SK-N-SH (cell line): Measurements from ENCODE around the gene THADA. TPM values are rescaled to one million over a fixed set of nuclear protein-coding genes. Genes with fewer than 3 reads are reported as not detected.
"Not testable (repeated sequence)": the region's sequence is repeated elsewhere in the genome, so short reads cannot be mapped to it uniquely, and the experiment has no call there.

Source experiments
- CTCF ChIA-PET: fragments of 300-600, 350-600 bp; formaldehyde crosslinking; extraction: SDS; loops from one replicate; lab custom pipeline; 2021; lab: Yijun Ruan, JAX
- POLR2A ChIA-PET: fragments of 350-600 bp; sonication (Branson Sonifier 250); formaldehyde crosslinking; extraction: SDS; loops from one replicate; lab custom pipeline; 2020; ENCODE audit warnings: antibody characterized with exemption, inconsistent platforms; lab: Yijun Ruan, JAX
- DNase-seq: peaks from one replicate; pipeline ENCODE4 v3.0.0; 2012
- H2AFZ ChIP-seq: fragments of 200-600 bp; sonication (generic); 2 replicates; pipeline ENCODE4 v1.8.1; 2016; ENCODE audit warnings: antibody characterized with exemption, mild to moderate bottlenecking, low read depth
- H3F3A ChIP-seq: fragments of 200-600 bp; sonication (generic); replicated peaks from 2 replicates; pipeline ENCODE3; 2016; ENCODE audit warnings: antibody characterized with exemption, mild to moderate bottlenecking; ENCODE audit not compliant: insufficient read depth
- H3K27ac ChIP-seq, 2 experiments: fragments of 200-500 bp in 1 of 2; fragments of 200-600 bp in 1 of 2; sonication (Bioruptor generic) in 1 of 2; sonication (generic), shearing (Covaris generic) in 1 of 2; 2 replicates each; pipeline versions ENCODE4 v1.5.1 to v1.6.1; 2014 to 2016; ENCODE audit warnings: low read depth in 2 of 2, inconsistent platforms in 1 of 2, low read length in 1 of 2, mild to moderate bottlenecking in 1 of 2, mixed read lengths in 1 of 2
- H3K27me3 ChIP-seq: fragments of 200-600 bp; sonication (generic), shearing (Covaris generic); 2 replicates; pipeline ENCODE4 v1.6.1; 2016; ENCODE audit warnings: mixed run types; ENCODE audit not compliant: insufficient read depth
- H3K36me3 ChIP-seq, 2 experiments: fragments of 200-500 bp in 1 of 2; fragments of 200-600 bp in 1 of 2; sonication (Bioruptor generic) in 1 of 2; sonication (generic) in 1 of 2; replicated peaks in 1 of 2; 2 replicates each; pipeline versions ENCODE3 to v1.5.1; 2014 to 2016; ENCODE audit warnings: low read length in 1 of 2, mild to moderate bottlenecking in 1 of 2; ENCODE audit not compliant: insufficient read depth in 2 of 2, control insufficient read depth in 1 of 2
- H3K4me1 ChIP-seq, 2 experiments: fragments of 200-500 bp in 1 of 2; fragments of 200-600 bp in 1 of 2; sonication (Bioruptor generic) in 1 of 2; sonication (generic), shearing (Covaris generic) in 1 of 2; 2 replicates each; pipeline versions ENCODE4 v1.5.1 to v1.6.1; 2014 to 2016; ENCODE audit warnings: low read depth in 1 of 2, low read length in 1 of 2, mixed run types in 1 of 2; ENCODE audit not compliant: insufficient read depth in 2 of 2, control insufficient read depth in 1 of 2
- H3K4me2 ChIP-seq: fragments of 200-600 bp; sonication (generic), shearing (Covaris generic); 2 replicates; pipeline ENCODE4 v1.6.1; 2017; ENCODE audit warnings: mixed run types
- H3K4me3 ChIP-seq, 2 experiments: fragments of 200-500 bp in 1 of 2; fragments of 200-600 bp in 1 of 2; sonication (Bioruptor generic) in 1 of 2; sonication (generic), shearing (Covaris generic) in 1 of 2; 2 replicates each; pipeline versions ENCODE4 v1.5.1 to v1.8.1; 2014 to 2016; ENCODE audit warnings: low read depth in 2 of 2, inconsistent platforms in 1 of 2, low read length in 1 of 2, mild to moderate bottlenecking in 1 of 2, mixed read lengths in 1 of 2, moderate library complexity in 1 of 2
- H3K79me2 ChIP-seq: fragments of 200-600 bp; sonication (generic); 2 replicates; pipeline ENCODE4 v1.8.1; 2017; ENCODE audit warnings: mild to moderate bottlenecking; ENCODE audit not compliant: insufficient read depth
- H3K9ac ChIP-seq: fragments of 200-600 bp; sonication (generic); 2 replicates; pipeline ENCODE4 v1.6.1; 2017; ENCODE audit warnings: mixed run types
- H3K9me2 ChIP-seq: fragments of 200-600 bp; sonication (generic); 2 replicates; pipeline ENCODE4 v1.6.1; 2017; ENCODE audit warnings: mixed run types
- H3K9me3 ChIP-seq: fragments of 200-600 bp; sonication (generic); 2 replicates; pipeline ENCODE4 v1.6.1; 2017; ENCODE audit warnings: mixed run types, mild to moderate bottlenecking, moderate library complexity
- H4K20me1 ChIP-seq: fragments of 200-600 bp; sonication (generic); 2 replicates; pipeline ENCODE4 v1.6.1; 2017; ENCODE audit warnings: mild to moderate bottlenecking, mixed run types; ENCODE audit not compliant: insufficient read depth
- CHD2 ChIP-seq: fragments of 150-350 bp; IDR thresholded peaks from 2 replicates; pipeline ENCODE4 v1.6.1; 2018; ENCODE audit warnings: low read length; ENCODE audit not compliant: partially characterized antibody
- FOSL2 ChIP-seq: IDR thresholded peaks from 2 replicates; pipeline ENCODE4 v1.4.0; 2012; ENCODE audit warnings: low read depth, mild to moderate bottlenecking, moderate library complexity, borderline replicate concordance
- MAX ChIP-seq: IDR thresholded peaks from 2 replicates; pipeline ENCODE4 v1.4.0; 2012; ENCODE audit warnings: low read depth
- MXI1 ChIP-seq: IDR thresholded peaks from 2 replicates; pipeline ENCODE4 v1.6.1; 2012; ENCODE audit warnings: mild to moderate bottlenecking, low read depth, low read length, improper control_type of control experiment
- POLR2AphosphoS5 ChIP-seq: IDR thresholded peaks from 2 replicates; pipeline ENCODE4 v1.6.1; 2012; ENCODE audit warnings: low read depth, low read length
- REST ChIP-seq: IDR thresholded peaks from 2 replicates; pipeline ENCODE4 v1.6.1; 2012; ENCODE audit warnings: mild to moderate bottlenecking, low read depth, low read length, moderate library complexity
- whole genome bisulfite sequencing: methylation state at CpG from one replicate; pipeline ENCODE4 v1.1.6; 2017; ENCODE audit warnings: low lambda C conversion rate; 5-methylcytosine and 5-hydroxymethylcytosine counted together
- polyA plus RNA-seq, 3 experiments: library from polyadenylated mRNA; depleted of rRNA; stranded (reverse); fragments of >200 nt; gene quantifications; 2 replicates each; pipeline ENCODE4 v1.2.3, GENCODE V29; 2012

The THADA gene
- polyA plus RNA-seq, 1 of the 3 experiments (the other 2 are of a cell fraction), result 25.6 TPM

GRCh38 chr2:43551990-43552389, 43.8 kb downstream of the THADA start:
- Histone ChIP-seq H4K20me1 (no peaks in the 10 kb centered on the region), H2AFZ (no peak overlapping the region), H3K27ac (no peak overlapping the region), H3F3A (no peaks in the 10 kb centered on the region), H3K4me1 (no peaks in the 10 kb centered on the region), H3K79me2 (no peaks in the 10 kb centered on the region), H3K4me3 (no peak overlapping the region), H3K27me3 (no peaks in the 10 kb centered on the region), H3K9ac (no peak overlapping the region), H3K9me3 (0 out of 2 replicates have a peak, but pooled peaks cover 5% of the 10 kb centered on the region), H3K4me2 (no peak overlapping the region), H3K9me2 (no peaks in the 10 kb centered on the region), H3K36me3 (peaks cover 77 to 79% of the 10 kb centered on the region in 2 experiments)
- no peak for TF ChIP-seq MAX
- no peak for TF ChIP-seq FOSL2
- TF ChIP-seq MXI1, result no peak
- no peak for TF ChIP-seq CHD2
- no peak for TF ChIP-seq POLR2AphosphoS5
- TF ChIP-seq REST, result no peak
- POLR2A ChIA-PET, result interaction anchor here (0.7 kb wide), 1 partner anchor 589 kb away, joined by 9 read pairs; no protein-coding TSS in a partner anchor
- CTCF ChIA-PET, result interaction anchor here (1.1 to 1.3 kb wide), 4 partner anchors 9 to 473 kb away, joined by 3 to 5 read pairs (median 4); no protein-coding TSS in a partner anchor
- no peak for DNase-seq
- 97% methylated on average over 2 of the region's 2 CpGs for WGBS

GRCh38 chr2:43548381-43548780, 47.5 kb downstream of the THADA start:
- POLR2A ChIA-PET, H3K27me3 ChIP-seq, H4K20me1 ChIP-seq, H3K9me2 ChIP-seq, H3K4me3 ChIP-seq, H2AFZ ChIP-seq, H3K79me2 ChIP-seq, H3K27ac ChIP-seq, H3K9ac ChIP-seq, DNase-seq, H3K4me2 ChIP-seq, H3K4me1 ChIP-seq, H3F3A ChIP-seq, H3K9me3 ChIP-seq: not testable (repeated sequence)
- WGBS, result 96% methylated on average over 9 of the region's 14 CpGs
- H3K36me3 ChIP-seq, result peaks cover 45 to 46% of the 10 kb centered on the region in 2 experiments
- CTCF ChIA-PET, result interaction anchor here (1.3 to 2.1 kb wide), 4 partner anchors 10 to 720 kb away, joined by 3 to 5 read pairs (median 4); no protein-coding TSS in a partner anchor
